HG02588 (cell line): ENCODE results near the gene RNF150.

Experiments used
- ATAC-seq: cut with Tn5 transposase; IDR thresholded peaks from one replicate; pipeline ENCODE4 v1.9.1; 2021; ENCODE audit warnings: mild to moderate bottlenecking, moderate library complexity; ENCODE audit not compliant: unreplicated experiment

RNF150 gene

DNA sequence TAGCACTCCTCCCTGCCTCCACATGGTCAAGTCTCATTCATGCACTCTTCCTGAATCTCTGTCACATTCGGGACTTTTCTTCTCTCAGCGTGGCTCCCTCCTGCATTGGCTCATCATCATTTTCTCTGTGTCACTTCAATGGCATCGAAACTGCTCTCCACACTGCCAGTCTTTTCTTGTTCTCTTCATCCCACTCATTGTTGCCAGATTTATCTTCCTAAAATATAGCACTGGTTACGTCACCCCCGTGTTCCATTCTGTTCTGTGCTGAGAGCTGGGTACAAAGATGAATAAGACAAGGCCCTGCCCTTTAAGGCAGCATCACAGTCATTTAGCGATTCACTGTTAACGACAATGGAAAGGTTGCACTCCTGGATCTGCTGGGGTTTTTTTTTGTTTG is 202.7 kb downstream of the RNF150 start:
- no peak for ATAC-seq

DNA sequence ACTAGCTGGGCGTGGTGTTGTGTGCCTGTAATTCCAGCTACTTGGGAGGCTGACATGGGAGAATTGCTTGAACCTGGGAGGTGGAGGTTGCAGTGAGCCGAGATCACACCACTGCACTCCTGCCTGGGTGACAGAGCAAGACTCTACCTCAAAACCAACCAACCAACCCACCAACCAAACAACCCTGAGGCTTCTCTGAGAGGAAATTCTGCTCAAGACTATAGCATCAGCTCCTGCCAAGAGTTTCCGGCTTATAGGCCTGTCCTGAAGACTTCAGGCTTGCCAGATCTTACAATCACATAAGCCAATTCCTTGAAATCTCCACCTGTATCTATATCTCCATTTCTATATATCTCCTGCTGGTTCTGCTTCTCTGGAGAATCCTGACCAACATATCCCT is 203.3 kb downstream of the RNF150 start:
- no peak for ATAC-seq

DNA sequence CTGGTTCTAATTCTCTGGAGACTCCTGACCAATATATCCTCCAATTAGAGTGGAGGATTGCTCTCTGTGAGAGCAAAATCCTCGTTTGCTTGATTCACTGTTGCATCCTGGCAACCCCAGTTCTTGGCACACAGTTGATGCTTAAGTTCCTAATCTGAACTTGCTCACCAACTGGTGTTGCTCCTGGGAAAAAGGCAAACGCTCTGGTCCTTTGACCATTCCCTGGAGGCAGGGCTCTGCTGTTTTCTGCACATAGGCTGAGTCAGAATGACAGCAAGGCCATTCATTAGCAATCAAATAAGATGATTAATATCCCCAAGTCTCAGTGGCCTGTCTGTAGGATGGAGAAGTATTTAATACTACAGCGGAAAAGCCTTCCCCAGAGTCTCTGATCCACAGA is 204.4 kb downstream of the RNF150 start:
- no peak for ATAC-seq

DNA sequence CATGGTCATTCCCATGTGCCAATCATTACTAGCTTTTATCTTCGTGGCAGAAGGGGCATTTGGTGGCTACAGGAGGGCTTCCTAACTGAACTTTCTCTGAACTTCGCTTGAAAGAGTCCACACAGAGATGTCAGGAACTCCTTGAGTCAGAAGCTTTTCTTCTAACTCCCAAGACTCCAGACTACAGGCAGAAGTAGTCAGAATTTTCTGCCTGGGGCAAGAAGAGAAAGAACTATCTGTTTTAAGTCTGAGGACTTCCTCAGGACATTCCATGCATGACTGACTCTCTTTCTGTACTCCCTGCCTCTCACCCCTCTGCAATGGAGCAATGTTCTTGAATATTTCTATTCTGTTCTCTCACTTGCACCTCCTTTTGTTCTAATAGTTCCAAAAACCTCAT is 206.6 kb downstream of the RNF150 start:
- ATAC-seq, result no peak

DNA sequence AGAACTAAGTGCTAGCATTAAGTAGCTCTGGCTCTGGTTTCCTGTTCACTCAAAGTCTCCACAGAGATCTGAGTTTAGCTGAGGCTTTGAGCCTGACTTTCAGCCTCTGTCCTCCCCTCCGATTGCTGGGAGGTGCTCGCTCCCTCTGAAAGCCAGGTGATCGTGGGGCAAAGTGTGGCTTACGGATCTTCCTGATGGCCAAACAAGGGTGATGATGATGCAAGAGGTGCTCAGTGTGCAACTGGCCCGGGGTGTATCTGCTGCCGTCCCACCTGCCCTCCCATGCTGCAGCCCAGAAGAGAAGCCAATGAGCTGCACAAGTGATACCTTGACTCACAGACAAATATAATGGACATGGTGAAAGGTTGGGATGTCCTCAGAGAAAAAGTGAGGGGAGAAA is 207.9 kb downstream of the RNF150 start:
- no peak for ATAC-seq

DNA sequence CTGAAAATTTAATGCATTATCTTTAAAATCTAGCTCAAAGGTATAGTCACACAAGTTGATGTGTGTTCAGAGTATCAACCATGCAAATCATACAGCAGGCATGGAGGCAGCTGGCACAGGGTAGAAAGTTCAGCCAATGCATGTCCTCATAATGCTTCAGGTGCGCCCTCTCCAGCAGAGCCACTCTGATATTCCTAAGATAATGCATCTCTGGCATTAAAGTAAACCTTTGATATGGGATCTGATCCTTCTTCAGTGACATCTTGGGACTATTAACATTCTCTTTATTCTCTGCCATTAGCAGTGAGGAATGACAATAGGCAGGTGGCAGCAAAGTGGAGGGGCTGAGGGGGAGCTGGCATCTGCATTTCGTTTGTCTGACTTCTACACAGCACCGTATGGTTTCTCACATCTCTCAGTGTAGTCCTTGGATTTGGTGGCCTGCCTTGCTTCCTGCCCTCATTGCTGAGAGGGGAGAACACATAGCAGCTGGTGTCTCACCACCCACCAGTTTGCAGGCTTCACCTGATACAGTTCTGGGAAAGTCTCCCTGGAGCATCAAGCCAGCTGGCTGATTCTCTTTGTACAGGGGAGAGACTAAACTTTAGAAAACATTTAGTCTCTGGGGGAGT is 208.4 kb downstream of the RNF150 start:
- ATAC-seq, result no peak

DNA sequence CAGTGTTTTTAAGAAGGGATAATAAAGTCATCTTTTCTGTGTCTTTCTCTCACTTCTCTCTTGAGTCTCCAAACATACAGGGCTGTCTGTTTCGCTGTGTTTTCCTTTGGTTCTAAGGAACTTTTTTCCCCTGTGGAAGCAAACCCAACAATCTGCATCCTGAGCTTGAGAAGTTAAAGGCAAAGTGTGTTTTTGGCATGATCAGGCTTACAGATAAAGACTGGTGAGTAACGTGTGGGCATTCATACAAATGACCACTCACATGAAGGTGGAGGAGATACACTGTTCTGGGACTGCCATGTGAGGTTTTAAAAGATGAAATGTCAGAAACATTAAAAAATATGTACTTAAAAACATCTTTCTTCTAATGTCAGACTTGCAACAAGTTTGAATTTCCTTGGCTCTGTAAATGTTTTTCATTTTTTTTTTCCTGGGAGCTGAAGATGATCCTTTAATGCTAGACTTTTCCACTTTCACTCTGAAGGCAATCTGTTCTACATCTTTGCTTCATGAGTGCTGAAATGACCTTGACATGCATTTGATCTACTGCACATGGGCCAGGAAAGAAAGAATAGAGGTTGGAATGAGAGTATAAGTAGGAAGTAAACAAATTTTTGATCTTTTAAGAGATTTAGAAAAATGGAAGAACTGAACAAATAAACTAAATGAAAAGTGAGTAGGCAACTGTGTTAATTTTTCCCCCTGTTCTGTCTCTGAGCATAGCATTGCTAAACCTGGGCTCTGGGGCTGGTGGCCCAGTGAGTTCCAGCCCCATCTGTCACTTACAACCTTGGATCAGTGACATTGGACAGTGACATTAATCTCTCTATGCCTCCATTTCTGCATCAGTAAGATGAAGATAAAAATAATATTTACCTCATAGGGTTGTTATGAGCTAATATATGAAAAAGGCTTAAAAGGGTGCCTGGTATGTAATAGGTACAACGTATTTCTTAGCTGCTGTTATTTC is 226.0 kb downstream of the RNF150 start:
- no peak for ATAC-seq

DNA sequence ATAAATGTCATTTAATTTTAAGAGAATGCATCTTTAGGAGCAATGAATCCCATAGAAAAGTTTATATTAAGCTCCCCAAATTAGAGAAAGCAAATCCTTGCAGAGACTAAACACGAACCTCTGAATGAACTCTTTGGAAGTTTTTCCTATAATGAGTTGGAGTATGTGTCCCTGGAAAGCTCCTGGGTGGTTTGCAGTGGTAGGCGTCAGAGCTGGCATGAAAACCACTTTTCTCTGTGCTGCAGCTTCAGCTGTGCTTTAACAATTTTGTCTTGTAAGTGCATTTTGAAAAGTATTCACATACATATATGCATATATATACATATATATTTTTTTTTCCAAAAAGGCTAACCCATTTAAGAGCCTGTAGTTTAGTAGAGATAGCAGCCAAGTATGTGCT is 228.4 kb downstream of the RNF150 start:
- no peak for ATAC-seq

DNA sequence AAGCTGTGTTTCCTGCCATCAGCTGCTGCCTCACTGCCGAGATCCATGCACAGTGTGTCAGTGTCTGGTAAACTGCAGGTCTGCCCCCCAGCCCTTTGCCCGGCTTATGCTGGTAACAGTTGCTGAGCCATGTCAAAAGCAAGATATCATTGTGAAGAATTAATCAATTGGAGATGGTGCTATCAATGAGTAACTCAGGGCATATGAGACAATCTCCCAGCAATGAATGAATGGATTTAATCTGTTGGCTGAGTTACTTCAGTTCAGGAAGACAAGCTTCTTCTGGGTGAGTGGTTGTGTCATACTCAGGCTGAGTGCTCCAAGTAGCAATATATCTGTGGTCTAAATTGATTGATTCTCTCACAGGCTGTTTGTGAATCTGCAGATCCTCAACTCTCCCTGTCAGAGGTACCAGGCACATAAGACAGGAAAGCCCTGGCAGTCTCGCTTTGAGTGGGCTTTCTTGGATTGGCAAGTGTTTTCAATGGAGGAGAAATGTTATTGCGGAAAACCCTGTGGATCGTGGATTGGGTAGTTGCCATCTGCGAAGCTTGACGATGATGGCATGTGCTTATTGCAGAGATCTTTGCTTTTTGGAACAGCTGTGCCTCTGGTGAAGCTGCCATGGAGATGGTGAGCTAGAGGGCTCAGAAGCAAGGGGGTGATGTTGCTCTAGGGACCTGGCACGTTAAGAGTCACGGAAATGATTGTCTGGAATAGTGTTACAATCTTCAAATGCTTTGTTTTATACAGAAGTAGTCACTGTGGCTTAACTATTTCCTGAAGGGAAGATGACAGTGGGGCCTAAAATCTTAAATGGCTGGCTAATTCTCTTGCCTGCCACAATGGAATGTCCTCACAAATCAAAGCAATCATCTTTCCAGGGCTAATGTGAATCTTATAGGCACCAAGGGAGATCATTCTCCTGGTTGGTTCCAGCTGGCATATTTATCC is 229.5 kb downstream of the RNF150 start:
- no peak for ATAC-seq

DNA sequence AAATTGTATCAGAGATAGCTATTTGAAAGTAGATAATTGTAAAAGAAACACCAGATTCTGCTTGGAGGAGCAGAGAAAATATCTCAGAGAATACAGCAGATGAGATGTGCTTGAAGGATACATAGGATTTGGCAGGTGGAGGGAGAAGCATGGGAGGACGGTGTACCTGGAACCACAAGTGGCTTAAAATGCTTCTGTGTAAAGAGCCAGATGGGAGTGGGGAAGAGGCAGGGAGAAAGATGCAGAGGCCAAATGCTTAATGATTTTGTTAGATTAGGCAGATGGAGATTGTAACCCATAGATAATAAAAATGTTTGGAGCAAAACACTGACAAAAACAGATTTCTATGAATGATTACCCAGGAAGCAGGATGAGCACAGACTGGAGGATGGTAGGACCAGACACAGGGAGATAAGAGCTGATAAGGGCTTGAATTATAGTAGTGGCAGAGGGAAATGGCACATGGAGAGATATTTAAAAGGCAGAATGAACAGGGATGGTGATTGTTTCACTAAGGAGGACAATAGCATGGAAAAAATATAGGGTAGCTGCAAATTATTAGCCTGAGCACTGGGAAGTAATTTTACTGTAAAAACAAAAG is 231.4 kb downstream of the RNF150 start:
- no peak for ATAC-seq

DNA sequence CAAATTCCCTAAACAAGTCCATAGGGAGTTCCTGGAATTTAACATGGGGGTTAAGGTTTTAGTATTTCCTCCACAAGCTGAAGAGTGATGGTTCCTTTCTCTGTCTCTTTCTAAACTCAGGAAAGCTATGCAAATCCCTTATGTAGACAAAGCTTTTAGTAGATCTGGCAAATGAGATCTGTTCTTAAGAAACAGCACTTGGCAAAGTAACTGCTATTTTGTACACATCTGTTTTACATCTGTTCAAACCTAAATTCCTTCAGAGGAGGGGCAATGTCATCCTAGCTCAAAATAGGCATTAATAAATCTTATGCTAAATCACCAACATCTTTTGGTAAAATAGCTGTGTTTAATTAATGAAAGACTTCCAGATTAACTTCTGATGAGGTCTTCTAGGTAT is 239.3 kb downstream of the RNF150 start:
- no peak for ATAC-seq

DNA sequence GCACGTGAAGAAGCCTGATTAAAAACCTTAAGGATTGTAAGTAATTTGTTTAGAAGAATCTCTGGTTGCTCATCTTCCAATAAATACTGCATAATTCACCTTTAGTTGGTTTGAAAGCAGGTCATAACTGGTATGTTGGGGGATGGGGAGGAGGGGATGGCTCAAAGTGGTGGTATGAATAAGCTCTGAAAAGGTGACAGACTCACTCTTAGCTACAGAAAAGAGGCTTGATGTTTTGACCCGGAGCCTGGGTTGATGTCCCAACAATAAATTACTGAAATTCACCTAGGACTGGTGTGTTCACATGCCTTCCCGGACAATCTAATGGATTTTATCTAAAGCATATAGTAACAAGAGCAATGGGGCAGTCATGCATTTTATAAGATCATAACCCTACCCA is 245.2 kb downstream of the RNF150 start:
- no peak for ATAC-seq

DNA sequence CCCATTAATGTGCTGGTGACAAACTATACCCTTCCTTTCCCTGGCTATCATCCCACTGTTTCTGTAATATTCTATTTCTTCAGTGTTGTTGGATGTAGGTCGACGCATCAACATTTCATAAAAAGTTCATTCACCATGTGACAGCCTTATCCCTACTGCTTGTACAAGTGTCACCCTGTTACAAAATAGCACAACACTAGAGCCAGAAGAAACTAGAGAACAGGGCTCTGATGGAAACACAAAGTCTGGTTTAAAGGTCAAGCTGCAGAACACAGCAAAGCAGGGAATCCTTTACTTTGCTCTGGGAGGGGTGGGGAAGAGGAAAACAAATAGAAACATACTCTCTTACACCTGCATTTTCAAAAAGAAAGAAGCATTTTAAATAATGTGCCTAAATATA is 245.8 kb downstream of the RNF150 start:
- no peak for ATAC-seq

DNA sequence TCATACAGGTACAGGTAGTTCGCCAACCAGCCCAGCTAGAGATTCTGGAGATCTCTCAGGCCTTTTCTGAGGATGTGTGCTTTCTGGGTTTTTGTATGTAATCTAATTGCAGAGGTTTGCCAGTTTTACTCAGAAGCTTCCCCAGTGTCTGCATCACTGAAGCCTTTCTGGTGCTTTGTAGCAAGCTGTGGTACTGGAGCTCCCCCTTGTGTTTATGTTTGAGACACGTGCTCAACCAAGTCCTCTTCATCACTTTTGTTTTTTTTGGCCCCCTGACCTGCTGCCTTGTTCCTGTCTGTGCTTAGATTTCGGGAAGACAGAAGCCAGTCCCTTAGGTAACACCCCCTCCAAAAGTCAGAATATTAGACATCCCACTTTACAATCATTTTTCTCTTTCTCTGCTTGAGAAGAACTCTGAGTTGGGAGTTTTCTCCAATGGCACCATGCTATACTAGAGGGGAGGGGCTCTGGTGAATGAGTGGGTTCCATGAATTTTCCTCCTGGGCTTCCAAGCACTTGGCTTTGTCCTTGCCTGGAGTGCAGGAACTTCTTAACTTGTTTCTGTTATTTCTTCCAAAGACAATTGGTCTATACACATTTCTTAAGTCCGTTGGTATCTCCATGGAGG is 248.7 kb downstream of the RNF150 start:
- peak; percentile 95 for ATAC-seq

DNA sequence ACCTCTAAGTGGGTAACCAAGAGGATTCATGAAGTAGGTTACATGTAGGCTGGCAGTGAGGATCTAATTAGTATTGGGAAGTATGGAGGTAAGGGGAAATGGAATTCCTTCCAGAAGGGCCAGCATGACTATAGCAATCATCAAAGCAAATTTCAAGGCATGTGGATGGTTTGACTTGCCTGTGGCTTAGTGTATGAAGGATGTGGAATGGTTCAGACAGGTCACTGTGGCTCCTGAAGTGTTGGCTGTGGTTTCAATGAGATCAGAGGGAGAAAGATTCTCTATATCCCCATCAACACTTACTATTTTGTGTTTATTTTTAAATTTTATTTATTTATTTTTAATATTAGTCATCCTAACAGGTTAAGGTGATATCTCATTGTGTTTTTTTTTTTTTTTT is 255.5 kb downstream of the RNF150 start:
- ATAC-seq, result no peak

DNA sequence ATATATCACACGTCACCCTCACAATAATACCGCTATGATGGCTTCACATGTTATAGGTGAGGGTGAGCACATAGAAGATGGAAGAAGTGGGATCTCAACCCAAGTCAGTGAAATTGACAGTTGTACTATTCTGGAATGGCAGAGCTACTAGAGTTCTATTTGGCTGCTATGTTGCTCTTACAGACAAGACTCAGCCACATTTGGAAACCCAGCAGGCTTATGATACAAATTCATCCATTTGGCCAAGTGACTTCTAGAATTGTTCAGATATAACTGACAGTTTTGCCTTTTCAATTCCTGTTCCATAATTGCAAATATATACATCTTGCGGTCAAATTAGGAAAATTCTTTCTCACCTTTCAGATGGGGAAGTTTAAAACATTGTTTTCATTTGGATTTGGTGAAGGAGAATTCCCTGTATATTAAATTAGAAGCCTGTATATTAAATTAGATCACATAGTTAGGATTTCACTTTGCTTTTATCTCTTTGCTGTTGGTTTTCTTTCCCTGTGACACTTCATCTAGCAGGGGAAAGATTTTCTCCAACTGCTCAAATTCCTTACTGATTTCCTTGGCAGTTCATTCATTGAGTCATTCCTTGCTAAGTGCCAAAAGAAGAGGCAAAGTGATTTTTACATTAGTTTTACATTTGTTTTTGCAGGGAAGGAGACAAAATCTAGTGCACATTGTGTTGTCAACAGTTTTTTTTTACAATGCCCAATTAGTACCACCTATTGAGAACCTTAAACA is 256.5 kb downstream of the RNF150 start:
- ATAC-seq, result no peak

DNA sequence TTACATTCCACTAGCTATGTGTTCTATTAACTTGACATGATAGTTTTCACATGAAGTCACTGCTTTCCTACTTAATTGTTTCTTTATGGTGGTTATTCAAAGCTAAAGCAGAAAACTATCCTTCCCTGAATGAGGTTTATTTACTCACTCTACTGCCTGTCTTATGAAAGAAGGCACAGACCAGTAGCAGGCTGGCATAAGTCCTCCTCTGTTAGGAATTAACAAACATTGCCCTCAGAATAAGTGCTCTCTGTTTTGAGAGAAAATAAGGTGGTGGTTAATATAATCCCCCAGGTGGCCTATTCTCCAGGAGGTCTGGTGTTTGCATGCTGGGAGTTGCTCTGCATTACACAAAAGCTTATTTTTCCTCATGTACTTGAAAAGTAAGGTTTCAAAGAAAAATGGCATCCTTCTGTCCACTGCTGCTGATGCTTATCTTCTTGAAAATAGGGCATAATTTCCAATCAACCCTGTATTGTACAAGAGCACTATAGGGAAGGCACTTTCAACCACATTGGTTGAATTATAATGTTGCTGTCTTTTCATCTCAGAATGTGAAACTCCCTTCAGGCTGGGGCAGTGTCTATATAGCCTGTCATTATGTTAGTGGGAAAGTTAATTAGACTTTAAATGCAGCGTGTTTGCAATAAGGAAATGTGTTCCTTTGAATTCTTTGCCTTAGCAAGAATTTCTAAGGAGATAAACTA is 257.4 kb downstream of the RNF150 start:
- no peak for ATAC-seq

DNA sequence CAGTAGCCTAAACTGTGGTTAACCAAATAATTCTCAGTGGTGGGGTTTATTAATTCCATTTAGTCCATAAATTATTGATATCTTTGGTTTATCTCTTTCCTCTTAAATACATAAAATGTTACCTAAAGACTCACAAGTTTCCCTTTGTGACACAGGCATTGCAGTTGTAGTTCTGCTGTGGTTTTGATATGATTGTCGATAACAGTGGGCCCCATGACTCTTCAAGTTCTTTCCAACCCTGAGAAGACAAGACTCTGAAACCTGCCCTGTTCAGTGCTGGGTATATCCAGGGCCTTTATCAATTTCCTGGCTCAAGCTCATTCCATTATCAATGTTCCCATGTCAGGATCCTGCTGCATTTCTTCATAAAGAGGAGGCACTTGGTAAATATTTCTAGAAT is 259.2 kb downstream of the RNF150 start:
- ATAC-seq, result no peak

DNA sequence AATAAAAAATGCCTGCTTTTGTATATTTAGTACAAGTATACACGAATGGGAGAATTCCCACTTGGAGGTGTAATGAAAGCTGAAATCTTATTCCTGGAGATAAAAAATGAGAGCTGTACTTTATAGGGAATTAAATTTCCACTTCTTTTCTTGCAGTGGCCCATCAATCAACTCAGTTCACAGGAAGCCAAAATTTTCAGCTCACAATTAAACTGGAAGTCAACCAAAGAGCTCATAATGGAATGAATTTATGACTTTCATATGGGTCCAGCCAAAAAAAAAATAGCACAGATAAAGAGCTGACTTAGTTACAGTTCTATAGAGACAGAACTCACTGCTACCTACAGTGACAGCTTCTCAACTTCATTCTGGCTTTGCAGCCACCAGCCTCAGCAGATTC is 261.9 kb downstream of the RNF150 start:
- ATAC-seq, result no peak
